Calu3 (cell line): Measurements from ENCODE around the gene SLC5A6. TPM values are rescaled to one million over a fixed set of nuclear protein-coding genes. Genes with fewer than 3 reads are reported as not detected.

Experiments used
- BruUV-seq: library from RNA; stranded (reverse); fragments of 400-500 nt; replicated peaks from 2 replicates; lab custom pipeline; 2021; lab: Mats Ljungman, UMichigan
- CTCF ChIA-PET: fragments of 300-600 bp; sonication (Branson Sonifier 250); formaldehyde crosslinking; loops from one replicate; lab custom pipeline; 2022; ENCODE audit warnings: antibody characterized with exemption; lab: Charles Lee
- DNase-seq: peaks from one replicate; pipeline ENCODE4 v3.0.0; 2022
- H3K27ac Mint-ChIP-seq: one replicate; pipeline ENCODE4 v1.8.0; 2022; ENCODE audit warnings: mixed read lengths; ENCODE audit not compliant: unreplicated experiment
- H3K27me3 Mint-ChIP-seq: one replicate; pipeline ENCODE4 v1.8.0; 2022; ENCODE audit warnings: mixed read lengths; ENCODE audit not compliant: unreplicated experiment
- H3K36me3 Mint-ChIP-seq: one replicate; pipeline ENCODE4 v1.8.0; 2022; ENCODE audit warnings: mild to moderate bottlenecking, moderate library complexity, mixed read lengths; ENCODE audit not compliant: insufficient read depth, unreplicated experiment
- H3K4me1 Mint-ChIP-seq: one replicate; pipeline ENCODE4 v1.8.0; 2022; ENCODE audit warnings: mild to moderate bottlenecking, low read depth, mixed read lengths; ENCODE audit not compliant: unreplicated experiment
- H3K4me3 Mint-ChIP-seq: one replicate; pipeline ENCODE4 v1.8.0; 2022; ENCODE audit warnings: mild to moderate bottlenecking, low read depth, moderate library complexity, mixed read lengths; ENCODE audit not compliant: unreplicated experiment
- H3K9me3 Mint-ChIP-seq: one replicate; pipeline ENCODE4 v1.8.0; 2022; ENCODE audit warnings: low read depth, mixed read lengths; ENCODE audit not compliant: unreplicated experiment
- CTCF ChIP-seq: fragments of 200-600 bp; IDR thresholded peaks from one replicate; pipeline ENCODE4 v1.8.0; 2022; ENCODE audit warnings: antibody characterized with exemption; ENCODE audit not compliant: unreplicated experiment
- intact Hi-C: fragments of 100-400 bp; cut with micrococcal nuclease; formaldehyde crosslinking; loops from one replicate; pipeline ENCODE4 v1.10.0; 2022; ENCODE audit not compliant: unreplicated experiment
- total RNA-seq: library from RNA; stranded (reverse); gene quantifications from 2 replicates; pipeline ENCODE4 v1.2.3, GENCODE V29; 2022

Gene SLC5A6
- total RNA-seq, 1 experiment from 2014 or later = 39.6 TPM

- no TSS peak for BruUV-seq
- Mint-ChIP-seq H3K27ac (no peak overlapping the region), H3K4me3 (no peak overlapping the region), H3K4me1 (peaks cover 29% of the 10 kb centered on the region), H3K9me3 (no peaks in the 10 kb centered on the region), H3K36me3 (peaks cover 51% of the 10 kb centered on the region), H3K27me3 (no peaks in the 10 kb centered on the region)
- intact Hi-C loops = no loop called here
- no peak for TF ChIP-seq CTCF
- DNase-seq = no peak
- CTCF ChIA-PET = no interaction called here
These were observed 8.0 kb upstream of the SLC5A6 start for GRCh38 chr2:27220091-27220490.

GRCh38 chr2:27219091-27219490, 7.0 kb upstream of the SLC5A6 start:
- intact Hi-C loops = no loop called here
- CTCF ChIA-PET = no interaction called here
- no peak overlapping the region for H3K27ac Mint-ChIP-seq
- no peaks in the 10 kb centered on the region for H3K27me3 Mint-ChIP-seq
- H3K4me1 Mint-ChIP-seq = peaks cover 29% of the 10 kb centered on the region
- no TSS peak for BruUV-seq
- H3K4me3 Mint-ChIP-seq = no peak overlapping the region
- no peak for TF ChIP-seq CTCF
- H3K9me3 Mint-ChIP-seq = no peaks in the 10 kb centered on the region
- DNase-seq = no peak
- H3K36me3 Mint-ChIP-seq = peaks cover 47% of the 10 kb centered on the region

- BruUV-seq = no TSS peak
- CTCF ChIA-PET = no interaction called here
- no peak for TF ChIP-seq CTCF
- H3K27me3 Mint-ChIP-seq = no peaks in the 10 kb centered on the region
- peaks cover 49% of the 10 kb centered on the region for H3K36me3 Mint-ChIP-seq
- intact Hi-C loops = loop anchor here (1.0 kb wide), 1 partner anchor 120 kb away; no protein-coding TSS in a partner anchor
- H3K27ac Mint-ChIP-seq = no peak overlapping the region
- DNase-seq = no peak
- H3K4me1 Mint-ChIP-seq = peaks cover 33% of the 10 kb centered on the region
- peak overlapping the region; percentile 88 for H3K4me3 Mint-ChIP-seq
- H3K9me3 Mint-ChIP-seq = no peaks in the 10 kb centered on the region
These were observed 6.5 kb upstream of the SLC5A6 start for GRCh38 chr2:27218614-27219013.

GRCh38 chr2:27217173-27218121, 5.4 kb upstream of the SLC5A6 start, which contains the start of gene CAD:
Gene CAD (plus strand): TSS chr2:27217369. CDS start chr2:27217552, 183 bp downstream.
- CTCF ChIA-PET = interaction anchor here (0.5 to 1.3 kb wide), 3 partner anchors 13 to 130 kb away, joined by 3 to 4 read pairs (median 3); partner anchors contain the start of gene KHK
- Mint-ChIP-seq H3K36me3 (peaks cover 61% of the 10 kb centered on the region), H3K4me3 (peak within 1 kb of the TSS; percentile 88), H3K9me3 (no peaks in the 10 kb centered on the region), H3K4me1 (peaks cover 38% of the 10 kb centered on the region), H3K27ac (peak within 1 kb of the TSS; percentile 82), H3K27me3 (no peaks in the 10 kb centered on the region)
- TF ChIP-seq CTCF = no peak
- BruUV-seq = TSS peak; percentile 8
- intact Hi-C loops = loop anchor here (1.0 kb wide), 1 partner anchor 119 kb away; no protein-coding TSS in a partner anchor
- peak; percentile 90 for DNase-seq
